Activated CD8-positive, alpha-beta memory T cell treated with anti-CD3 and anti-CD28 coated beads, Interleukin-2, amount 50 U/mL, for 4 hours (primary cell): ENCODE data around the gene KCNB1.
A peak's percentile ranks its signal among the peaks of the same experiment; 100 is the strongest.

Source experiments
- DNase-seq: peaks from one replicate; pipeline ENCODE4 v3.0.0-alpha.2; 2020

The KCNB1 gene

DNA sequence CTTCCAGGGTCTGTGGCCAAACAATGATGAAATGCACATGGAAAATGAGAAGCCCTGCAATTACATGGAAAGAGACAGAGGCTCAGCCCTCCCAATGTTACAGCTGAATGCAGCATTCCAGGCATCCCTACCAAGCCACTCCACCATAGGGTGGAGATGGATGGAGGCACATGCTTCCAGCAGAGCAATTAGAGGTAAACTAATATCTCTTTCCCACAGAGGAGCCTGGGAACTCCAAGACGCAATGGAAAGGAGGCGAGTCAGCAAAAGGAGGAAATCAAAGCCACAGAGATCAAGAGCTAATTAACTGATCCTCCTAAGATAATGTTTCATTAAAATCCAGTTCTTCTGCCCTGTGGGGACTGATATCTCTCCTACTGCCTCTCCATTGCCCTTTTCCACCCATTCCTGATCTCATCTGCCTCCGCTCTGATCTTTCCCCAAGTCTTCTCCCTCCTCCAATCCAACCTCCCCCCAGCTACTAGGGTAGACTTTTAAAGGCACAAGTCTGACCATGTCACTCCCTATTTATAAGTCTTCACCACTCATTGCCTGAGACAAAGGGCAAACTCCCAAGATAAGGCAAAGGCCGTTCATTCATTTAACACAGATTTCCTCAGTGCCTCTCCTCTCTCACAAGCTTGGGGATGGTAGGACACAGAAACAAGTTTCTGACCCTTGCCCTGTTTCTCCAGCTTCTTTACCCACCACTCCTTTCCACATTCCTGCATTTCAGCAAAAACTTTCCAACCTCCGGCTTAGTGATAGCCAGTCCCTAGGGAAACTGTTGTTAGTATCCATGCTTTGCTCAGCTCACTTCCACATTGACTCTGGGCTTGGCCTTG is 14.3 kb upstream of the KCNB1 start:
- no peak for DNase-seq

DNA sequence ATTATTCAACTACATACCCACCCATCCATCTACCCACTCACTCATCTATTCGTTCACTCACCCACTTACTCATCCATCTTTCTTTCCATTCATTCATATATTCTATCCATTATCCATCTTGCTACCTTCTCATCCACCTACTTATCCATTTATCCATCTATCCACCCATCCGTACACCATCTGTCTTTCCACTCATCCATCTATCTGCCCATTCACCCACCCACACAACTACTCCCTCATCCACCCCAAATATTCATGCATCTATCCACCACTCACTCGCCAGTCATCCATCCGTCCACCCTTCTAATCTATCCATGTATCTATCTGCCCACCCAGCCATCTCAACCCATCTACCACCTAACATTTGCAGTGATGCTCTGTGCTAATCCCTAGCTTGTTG is 13.6 kb upstream of the KCNB1 start:
- DNase-seq, result no peak

DNA sequence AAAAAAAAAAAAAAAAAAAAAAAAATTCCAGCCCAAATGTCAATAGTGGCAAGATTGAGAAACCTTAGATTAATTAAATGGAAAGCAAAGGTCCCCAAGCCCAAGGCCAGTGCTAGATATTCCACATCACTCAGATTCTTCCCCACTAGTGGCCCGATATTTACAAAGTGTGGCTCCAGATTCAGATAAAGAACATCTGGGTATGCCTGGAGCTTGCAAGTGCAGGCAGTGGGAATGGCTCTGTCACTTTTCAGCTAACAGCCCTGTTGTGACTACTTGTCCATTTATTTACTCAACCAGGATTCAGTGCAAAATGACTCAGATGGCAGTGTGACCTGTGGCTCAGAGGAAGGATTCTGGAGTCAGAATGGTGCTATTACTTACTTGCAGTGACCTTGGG is 8.2 kb upstream of the KCNB1 start:
- no peak for DNase-seq

DNA sequence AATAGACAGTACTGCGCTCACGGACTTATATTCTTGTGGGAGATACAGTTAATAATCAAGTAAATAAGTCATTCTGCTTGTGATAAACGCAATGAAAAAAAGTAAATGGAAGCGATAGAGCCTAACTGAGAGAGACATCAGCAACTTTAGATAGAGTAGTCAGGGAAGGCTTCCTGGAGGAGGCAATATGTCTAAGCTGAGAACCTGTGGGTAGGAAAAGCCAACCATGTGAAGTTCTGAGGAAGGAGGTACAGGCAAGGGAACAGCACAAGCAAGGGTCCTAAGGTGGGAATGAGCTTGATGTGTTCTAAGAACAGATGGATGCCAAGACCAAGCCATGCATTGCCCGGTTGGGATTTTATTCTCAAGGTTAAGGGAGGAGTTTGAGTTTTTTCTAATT is 7.2 kb upstream of the KCNB1 start:
- no peak for DNase-seq

DNA sequence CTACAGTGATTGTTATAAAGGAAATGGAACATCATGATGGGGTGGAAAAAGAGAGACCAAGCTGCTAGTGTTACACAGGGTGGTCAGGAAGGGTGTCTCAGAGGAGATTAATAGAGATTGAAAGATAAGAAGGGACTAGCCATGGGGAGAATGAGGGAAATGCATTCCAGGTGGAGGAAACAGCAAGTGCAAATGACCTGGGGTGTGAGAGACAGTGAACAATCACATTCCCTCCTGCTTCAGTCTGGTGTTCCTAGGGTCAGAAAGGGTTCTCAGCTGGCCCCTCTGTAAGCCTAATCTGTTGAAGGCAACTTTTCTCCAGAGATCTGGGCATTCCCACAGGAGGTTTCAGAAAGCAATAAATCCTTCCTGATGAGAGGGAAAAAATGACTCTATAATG is 3.6 kb upstream of the KCNB1 start:
- no peak for DNase-seq

DNA sequence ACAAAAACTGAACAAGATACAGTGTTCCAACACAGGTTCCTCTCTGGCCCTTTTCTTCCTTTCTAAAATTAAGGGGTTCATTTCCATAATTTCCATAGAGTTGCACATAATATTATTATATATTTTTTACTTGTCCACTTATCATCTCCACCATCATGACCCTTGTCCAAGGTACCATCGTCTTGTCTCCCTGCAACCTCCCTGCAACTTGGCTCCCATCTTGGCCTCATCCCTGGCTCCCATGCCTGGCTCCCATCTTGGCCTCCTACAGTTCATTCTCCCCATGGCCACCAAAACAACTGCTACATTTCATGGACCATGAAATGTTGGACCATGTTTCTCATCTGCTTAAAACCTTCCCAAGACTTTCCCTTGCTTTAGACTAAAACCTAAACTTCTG is 3.1 kb upstream of the KCNB1 start:
- DNase-seq, result no peak

DNA sequence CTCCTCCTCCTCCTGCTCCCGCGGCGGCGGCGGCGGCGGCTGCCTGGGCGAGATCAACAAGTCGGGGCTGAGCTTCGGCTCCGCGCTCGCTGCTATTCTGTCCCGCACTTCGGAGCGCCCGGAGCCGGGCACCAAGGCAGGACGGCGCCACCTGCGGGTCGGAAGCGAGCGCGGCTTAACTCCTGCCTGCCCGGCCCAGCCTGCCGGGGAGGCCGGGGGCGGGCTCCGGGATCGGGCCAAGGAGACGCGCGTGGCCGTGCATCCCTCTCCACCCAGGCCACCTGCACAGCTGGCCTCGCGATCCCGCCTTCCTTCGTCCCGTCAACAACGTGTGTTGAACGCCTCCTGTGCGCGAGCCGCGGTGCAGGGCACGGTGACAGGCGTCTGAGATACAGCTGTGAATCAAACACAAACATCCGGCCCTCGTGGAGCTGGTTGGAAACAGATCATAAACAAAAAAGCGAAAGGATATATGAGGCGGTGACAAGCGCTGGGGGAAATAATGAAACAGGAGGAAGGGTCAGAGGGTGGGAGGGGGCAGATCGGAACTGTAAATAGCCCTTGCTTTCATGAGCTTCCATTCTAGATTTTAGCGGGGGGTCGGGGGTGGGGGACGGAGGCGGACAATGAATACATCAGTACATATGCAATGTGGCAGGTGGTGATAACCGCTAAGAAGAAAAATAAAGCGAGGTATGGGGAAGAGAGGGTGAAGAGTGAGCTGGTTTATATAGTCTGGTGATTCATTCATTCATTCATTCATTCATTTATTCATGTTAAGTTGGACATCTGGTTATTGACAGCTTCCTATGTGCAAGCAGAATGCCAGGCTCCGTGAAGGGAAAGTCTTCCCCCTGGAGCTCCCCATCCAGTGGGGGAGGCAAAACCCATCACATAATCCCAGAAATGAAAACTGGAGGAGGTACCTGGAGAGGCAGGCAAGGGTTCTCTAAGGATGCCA is 2.0 kb upstream of the KCNB1 start:
- DNase-seq, result peak; percentile 51

DNA sequence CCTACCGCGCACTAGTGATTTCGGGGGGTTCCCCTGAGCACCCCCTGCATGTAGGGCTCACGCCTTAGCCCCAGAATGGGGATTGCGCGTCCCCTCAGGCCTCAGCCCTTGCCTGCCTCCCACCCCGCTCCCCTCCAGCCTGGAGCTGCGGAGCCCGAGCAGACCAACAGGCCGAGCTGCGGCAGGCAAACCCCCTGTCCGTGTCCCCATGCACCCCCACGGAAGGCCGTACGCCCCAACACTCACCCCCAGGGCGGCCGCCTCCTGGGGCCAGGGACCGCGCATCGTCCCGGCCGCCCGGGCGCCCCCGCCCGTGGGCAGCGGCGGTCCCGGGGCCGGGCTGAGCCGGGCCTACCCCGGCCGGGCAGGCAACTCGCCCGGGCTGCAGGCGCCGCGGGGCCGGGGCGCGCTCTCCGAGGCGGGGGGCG is 1.2 kb upstream of the KCNB1 start:
- no peak for DNase-seq

DNA sequence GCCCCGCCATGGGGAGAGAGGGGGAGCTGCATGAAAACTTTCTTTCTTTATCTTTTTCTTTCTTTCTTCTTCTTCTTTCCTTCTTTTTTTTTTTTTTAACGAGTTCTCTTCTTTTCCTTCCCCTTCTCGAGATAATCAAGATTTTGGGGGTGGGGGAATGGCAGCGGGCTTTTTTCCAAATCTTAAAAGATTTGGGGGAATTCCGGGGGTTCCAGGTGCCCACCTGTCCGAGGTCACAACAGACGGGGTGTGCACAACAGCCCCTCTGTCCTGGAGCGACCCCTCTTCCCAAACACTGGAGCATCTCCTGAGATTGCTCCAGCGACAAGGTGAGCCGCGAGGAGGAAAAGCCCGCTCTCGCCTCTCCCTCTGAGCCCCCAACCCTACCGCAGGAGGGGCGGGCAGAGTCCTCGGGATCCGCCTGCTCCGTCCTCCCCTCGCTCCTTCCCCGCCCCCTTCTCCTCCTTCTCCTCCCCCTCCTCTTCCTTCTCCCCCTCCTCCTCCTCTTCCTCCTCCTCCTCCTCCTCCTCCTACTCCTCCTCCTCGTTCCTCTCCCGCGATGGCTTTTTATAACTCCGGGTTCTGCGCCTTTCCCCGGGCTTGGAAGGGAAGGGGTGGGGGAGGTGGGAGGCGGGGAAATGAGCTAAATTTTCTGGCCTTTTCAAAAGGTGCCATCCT is 689 bp upstream of the KCNB1 start:
- no peak for DNase-seq

DNA sequence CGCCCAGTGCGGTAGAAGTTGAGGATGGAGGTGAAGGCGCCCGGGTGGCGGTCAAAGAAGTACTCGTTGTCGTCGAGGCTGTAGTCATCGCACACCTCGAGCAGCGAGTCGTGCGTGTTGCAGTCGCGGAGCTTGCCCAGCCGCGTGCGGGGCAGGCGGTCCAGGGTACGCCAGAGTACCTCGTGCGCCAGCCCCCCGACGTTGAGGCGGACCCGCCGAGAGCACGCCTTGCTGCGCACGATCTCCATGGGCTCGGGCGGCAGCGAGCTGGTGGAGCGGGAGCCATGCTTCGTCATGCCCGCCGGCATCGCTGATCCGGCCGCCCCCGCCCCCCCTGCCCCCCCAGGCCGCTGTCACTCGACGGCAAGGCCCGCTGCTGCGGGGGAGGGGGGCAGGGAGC is 295 bp downstream of the KCNB1 start:
- no peak for DNase-seq

DNA sequence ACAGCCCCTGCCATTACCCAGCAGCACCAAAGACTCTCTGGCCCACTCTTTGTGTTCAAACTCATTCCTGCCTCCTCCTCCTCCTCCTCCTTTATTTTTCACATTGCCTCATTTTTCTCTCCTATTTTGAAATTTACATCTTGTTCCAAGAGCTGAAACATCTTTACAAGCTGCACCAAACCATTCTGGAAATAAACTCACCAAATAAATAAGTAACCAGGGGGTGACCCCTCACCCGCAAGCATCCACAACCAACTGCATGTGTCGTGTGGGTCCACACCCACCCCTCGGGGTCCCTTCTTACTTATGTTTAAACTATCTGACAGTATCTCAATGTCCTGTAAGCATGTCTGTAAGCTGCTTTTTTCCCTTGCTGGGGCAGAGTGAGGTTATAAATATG is 1.4 kb downstream of the KCNB1 start:
- no peak for DNase-seq

DNA sequence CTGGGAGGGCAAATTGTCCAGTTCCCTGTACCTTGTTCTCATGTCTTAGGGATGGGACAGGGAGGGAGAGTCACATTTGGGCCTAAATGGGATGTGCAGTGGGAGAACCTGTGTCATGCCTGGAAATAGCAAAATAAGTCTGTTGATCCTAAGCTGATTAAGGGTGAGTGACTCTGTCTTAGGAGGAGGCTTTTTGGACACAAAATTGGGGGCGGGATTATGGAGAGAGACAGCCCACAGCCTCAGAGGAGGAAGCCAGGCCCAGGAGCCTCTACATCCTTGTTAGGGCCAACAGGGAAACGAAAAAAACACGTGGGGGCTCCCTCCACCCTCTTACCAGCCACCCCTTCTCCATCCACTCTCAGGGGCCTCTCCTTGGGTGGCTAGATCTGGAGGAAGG is 2.2 kb downstream of the KCNB1 start:
- DNase-seq, result no peak

DNA sequence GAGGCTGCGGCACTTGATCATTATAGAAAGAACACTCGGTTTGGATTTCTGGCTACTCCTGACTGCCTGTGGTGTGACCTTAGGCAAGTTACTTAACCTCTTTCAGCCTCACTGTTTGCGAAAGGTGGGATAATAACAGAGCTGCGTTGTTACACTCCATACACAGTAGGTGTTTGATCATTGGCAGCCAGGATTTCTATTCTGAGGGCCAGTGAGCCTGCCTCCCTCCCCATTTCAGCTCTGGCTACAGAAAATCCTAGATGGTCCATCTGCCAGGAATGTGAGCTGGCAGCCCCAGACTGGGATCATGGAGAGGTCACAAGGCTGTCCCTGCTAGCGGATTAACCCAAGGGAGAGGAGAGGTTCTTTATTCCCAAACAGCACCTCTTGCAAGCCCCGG is 2.7 kb downstream of the KCNB1 start:
- no peak for DNase-seq

DNA sequence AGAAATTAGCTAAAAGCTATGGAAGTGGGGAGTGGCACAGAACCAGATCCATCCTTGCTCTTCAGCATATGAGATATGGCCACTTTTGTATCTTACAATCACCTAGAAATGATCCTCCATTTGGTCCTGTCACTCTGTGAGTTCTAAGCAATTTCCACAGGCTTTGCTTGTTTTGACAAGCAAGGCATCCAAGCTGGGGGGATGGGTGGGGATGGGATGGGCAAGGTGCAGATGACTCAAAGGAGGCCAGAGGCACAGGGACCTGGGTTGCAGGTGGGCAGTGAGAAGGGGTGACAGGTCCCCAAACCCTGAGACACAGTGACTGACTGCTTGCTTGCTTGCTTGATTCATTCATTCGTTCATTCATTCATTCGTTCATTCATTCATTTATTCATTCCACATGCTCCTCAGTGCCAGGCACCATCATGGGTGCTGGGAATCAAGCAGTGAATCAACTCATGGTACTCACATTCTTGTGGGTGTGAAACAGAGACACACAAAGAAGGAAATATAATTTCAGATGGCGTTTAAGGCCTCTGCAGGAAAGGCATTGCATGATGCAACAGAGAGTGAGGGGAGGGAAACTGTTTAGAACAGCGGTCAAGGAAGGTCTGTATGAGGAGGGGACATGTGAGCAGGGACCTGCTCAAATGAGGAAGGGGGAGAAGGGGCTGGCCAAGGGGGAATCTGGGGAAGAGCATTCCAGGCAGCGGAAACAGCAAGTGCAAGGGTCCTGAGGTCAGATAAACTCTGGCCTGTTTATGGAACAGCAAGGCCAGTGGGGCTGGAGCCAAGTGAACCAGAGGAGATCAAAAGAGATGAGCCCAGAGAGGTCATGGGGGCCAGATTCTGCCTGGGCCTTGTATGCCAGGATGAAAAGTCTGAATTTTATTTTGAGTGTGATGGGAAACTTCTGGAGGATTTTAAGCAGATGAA is 3.4 kb downstream of the KCNB1 start:
- no peak for DNase-seq

DNA sequence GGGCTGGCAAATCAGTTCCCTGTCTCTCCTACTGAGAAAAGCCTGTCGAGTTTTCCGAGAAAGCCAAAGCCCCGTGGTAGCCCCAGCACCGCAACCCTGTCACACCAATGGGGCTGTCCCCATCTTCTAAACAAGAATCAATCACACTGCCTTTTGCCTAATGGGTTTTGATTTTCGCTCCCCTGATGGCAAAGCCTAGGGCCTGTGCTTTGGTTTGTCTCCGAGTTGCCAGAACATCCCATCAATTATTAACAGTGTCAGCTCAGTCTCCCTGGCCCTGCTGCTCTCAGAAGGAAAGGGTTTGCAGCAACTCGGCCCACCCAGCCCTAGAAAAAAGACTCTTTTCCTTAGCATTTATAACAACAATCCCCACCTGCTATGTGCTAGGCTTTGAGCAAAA is 4.2 kb downstream of the KCNB1 start:
- DNase-seq, result no peak

DNA sequence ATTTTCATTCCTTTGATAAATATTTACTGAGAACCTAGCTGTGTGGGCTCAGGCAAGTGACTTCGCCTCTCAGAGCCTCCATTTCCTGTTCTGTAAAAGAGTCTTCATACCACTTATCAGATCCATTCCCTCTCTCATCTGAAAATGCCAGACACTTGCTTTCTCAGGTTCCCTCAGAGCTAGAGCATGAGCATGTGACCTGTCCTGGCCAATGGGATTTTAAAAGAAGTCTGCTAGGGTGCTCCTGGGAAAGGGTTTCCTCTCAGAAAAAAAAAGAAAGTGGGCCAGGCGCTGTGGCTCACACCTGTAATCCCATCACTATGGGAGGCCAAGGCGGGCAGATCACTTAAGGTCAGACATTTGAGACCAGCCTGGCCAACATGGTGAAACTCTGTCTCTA is 5.3 kb downstream of the KCNB1 start:
- no peak for DNase-seq

DNA sequence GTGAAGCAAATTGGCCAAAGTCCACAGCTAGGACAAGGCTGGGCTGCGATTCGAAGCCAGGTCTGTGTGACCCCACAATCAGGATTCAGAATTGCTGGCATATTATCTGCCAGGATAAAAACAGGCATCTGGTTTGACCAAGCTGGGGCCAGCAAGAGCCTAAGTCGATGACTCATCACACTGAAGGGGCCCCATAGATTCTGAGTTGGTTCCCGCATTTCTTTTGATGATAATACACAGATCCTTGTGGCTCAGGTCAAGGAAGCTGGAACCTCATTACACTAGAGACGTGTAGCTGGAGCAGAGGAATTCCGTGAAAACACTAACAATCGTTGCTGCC is 6.5 kb downstream of the KCNB1 start:
- DNase-seq, result no peak

DNA sequence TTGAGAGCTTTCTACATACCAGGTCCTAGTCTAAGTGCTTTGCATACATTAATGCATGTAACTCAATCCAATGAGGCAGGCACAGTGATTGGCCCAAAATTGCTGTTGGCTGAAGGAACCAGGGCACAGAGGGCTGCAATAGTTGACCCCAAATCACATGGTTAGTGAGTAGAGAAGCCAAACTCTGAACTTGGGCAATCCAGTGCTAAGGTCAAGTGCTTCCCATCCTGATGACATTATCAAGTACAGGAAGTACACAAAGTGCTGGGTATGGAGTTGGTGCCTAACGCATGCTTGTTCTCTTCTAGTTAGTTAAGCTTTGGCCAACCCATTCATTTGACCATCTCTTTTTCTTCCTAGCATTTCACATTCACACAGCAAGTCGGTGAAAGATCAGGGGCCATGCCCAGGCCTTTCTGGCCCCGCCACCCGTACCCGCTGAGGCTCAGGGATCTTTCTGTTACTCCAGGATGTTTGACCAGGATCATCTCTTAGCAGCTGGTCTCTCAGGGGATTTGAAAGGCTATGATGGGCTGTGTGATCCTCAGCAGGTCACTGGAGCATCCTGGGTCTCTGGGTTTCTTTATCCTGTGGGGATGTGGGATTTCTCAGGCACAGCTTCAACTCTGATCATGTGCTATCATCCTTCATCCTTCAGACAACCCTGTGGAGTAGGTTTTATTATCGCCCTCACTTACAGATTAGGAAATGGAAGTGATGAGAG is 7.0 kb downstream of the KCNB1 start:
- DNase-seq, result no peak

DNA sequence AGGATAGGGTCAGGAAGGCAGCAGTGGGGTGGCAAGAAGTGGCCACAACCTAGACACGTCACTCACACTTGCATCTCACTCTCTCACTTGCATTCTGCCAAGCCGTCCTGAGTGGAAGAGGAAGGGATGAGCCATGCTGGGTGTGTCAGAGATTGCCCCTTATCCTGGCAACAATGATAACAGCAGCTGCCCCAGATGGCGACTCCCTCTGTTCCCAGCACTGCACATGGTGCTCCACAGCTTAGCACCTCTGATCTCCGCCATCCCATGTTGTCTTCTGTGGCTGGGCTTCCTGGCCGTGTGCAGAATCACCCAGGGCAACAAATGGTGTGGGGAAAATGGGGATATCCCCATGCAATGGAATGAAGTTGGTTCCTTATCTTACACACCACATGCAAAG is 11.1 kb downstream of the KCNB1 start:
- DNase-seq, result no peak

DNA sequence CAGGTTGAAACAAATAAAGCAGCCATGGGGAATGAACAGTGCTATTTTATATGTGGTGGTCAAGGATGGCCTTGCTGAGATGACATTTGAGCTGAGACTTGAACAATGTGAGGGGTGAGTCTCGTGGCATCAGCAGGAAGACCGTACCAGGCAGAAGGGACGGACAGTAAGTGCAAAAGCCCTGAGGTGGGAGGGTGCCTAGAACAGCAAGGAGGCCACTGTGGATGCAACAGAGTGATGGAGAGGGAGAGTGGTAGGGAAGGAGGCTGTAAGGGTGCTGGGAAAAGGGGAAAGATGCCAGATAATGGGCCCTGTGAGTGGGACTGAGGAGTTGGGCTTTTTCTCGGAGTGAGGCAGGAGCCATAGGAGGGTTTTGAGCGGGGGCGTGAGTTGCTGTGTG is 11.5 kb downstream of the KCNB1 start:
- DNase-seq, result no peak

DNA sequence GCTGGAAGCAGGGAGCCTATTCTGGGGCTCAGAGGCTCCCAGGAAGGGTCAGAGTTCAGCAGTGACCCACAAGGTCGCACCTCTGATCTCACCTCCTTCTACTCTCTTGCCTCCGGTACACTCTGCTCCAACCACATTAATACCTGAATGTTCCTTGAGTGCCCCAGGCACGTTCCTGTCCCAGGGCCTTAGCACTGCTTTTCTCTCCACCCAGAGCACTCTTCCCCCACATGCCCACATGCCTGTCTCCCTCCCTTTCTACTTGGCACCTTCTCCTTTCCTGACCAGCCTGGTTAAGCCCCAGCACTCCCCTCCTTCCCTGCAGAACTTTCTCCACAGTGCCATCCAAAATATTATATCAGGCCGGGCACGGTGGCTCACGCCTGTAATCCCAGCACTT is 13.4 kb downstream of the KCNB1 start:
- no peak for DNase-seq

DNA sequence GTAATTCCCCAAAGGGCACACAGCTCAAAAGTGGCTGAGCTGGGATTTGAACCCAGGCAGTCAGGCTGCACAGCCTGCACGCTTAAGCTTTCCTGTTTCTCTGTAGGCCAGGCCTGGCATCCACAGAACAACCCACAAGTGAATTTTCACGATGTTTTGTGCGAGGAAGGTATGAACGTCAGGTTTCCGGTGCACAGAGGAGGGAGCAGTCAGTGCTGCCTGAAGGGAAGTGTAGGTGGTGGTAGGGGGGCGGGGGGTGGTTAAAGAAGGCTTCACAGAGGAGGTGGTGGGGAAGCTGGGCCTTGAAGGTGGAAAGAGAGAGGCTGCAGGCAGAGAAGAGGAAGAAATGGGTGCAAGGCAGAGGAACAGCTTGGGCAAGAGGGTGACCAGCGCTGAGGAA is 14.1 kb downstream of the KCNB1 start:
- no peak for DNase-seq
